ENCODE measurements around the gene ILK.

ILK gene

DNA sequence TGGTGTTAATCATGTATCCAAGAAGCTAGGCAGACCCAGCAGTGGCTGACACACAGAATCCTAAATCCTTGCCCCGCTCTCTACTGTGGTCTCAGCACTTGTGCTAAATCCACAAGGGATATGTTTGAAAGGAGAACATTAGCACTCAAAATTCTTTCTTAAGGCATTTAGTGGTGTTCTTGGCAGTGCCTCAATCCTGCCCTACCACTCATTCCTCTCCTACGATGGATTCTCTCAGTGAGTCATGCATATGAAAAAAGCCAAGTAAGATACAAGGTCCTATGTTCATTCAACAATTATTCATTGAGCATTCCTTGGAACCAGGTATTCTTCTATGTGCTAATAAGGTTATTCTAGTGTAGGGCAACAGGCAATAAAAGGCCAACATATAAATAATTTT lies 31.4 kb upstream of the ILK start:
- DNase-seq (ENCODE audit: low read depth in 2 of 3, low spot score in 1 of 3): no peak

DNA sequence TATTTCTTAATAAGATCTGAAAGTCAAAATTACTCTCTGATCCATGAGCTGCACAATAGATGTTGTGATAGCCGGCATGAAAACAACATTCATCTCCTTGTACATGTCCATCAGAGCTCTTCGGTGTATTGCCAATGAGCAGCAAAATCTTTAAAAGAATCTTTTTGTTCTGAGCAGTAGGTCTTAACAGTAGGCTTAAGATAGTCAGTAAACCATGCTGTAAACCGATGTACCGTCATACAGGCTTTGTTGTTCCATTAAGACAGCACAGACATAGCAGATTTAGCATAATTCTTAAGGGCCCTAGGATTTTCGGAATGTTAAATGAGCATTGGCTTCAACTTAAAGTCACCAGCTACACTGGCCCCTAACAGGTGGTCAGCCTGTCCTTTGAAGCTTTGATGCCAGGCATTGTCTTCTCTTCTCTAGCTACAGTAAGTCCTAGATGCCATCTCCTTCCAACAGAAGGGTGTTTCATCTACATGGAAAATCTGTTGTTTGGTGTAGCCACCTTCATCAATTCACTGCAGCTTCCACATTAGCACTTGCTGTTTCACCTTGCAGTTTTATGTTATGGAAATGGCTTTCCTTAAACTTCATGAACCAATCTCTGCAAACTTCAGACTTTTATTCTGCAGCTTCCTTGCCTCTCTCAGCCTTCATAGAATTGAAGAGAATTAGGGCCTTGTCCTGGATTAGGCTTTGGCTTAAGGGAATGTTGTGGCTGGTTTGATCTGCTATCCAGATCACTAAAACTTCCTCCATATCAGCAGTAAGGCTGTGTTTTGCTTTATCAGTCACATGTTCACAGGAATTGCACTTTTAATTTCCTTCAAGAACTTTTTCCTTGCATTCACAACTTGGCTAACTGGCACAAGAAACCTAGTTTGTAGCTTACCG lies 28.5 kb upstream of the ILK start:
- no peak for DNase-seq (ENCODE audit: low read depth in 2 of 3, low spot score in 1 of 3)

DNA sequence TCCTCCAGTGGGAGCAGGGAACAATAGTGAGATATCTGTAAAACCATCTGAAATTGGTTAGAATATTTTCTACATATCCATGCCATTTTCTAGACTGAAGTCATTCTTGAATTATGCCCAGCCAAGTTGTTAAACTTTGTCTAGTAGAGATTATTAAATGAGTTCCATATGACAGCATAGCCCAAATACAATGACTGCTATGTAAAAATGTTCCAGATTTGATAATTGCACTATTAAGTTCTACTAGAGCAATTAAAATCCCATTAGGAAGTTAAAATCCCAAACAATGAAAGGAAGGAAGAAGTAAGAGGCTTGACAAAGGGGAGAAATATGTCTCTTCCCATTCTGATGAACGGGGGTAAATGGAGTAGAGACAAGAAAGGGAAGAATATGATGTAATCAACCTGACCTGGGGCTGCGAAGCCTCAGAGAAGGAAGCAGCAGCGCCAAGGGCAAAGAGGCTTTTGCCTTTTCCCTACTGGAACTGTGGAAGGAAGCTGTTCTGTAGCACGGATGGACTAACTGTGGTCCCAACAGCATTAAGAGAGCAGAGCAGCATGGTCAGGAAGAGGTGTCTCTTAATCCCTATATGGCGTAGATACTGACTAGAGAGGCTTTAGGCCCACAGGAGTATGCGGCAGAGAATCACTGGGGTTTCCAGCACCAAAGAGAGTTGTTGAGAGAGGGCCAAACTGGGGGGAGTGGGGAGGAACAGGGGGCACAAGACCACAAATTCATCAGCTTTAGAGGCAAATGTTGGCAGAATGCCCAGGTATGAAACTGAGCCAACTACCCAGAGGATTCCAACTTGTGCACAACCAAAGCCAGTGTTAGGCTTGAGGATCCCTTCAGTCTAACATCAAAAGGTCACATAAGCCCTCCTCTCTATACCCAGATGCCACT lies 26.9 kb upstream of the ILK start:
- DNase-seq (ENCODE audit: low read depth in 2 of 3, low spot score in 1 of 3): no peak

DNA sequence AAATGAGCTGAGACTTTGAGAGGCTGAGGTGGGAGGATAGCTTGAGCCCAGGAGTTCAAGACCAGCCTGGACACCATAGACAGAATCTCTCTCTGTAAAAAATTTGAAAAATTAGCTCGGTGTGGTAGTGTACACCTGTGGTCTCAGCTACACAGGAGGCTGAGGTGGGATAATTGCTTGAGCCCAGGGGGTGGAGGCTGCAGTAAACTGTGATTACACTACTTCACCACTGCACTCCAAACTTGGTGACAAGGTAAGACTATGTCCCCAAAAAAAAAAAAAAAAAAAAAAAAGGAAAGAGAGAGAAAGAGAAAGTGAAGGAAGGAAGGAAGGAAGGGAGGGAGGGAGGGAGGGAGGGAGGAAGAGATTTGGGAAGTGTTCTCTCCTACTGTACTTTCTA lies 25.4 kb upstream of the ILK start:
- DNase-seq (ENCODE audit: low read depth in 2 of 3, low spot score in 1 of 3): no peak

DNA sequence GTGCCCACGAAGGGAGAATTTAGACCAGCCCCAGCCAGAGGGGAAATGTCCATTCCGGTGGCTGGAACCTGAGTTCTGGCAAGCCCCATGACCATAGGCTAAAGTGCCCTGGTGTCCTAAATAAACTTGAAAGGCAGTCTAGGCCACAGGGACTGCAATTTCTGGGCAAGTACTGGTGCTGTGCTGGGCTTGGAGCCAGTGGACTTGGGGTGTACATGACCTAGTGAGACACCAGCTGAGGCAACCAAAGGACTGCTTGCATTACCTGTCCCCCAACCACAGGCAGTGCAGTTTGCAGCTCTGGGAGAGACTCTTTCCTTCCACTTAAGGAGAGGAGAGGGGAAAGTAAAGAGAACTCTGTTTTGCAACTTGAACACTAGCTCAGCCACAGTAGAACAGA lies 23.9 kb upstream of the ILK start:
- no peak for DNase-seq (ENCODE audit: low read depth in 2 of 3, low spot score in 1 of 3)

DNA sequence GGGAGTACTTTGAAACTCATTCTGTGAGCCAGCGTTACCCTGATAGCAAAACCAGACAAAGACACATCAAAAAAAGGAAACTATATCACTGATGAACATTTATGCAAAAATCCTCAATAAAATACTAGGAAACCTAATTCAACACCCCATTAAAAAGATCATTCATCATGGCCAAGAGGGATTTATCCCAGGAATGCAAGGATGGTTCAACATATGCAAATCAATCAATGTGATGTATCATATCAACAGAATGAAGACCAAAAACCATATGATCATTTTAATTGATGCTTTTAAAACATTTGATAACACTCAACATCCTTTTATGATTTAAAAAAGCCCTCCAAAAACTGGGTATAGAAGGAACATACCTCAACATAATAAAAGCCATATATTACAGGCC lies 20.0 kb upstream of the ILK start:
- DNase-seq (ENCODE audit: low read depth in 2 of 3, low spot score in 1 of 3): no peak

DNA sequence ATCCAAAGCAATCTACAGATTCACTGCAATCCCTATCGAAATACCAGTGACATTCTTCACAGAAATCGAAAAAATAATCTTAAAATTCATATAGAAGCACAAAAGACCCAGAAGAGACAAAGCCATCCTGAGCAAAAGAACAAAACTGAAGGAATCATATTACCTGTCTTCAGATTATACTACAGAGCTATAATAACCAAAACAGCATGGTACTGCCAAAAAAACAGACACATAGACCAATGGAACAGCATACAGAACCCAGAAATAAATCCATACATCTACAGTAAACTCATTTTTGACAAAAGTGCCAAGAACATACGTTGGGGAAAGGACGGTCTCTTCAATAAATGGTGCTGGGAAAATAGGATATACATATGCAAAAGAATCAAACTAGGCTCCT lies 19.0 kb upstream of the ILK start:
- no peak for DNase-seq (ENCODE audit: low read depth in 2 of 3, low spot score in 1 of 3)

DNA sequence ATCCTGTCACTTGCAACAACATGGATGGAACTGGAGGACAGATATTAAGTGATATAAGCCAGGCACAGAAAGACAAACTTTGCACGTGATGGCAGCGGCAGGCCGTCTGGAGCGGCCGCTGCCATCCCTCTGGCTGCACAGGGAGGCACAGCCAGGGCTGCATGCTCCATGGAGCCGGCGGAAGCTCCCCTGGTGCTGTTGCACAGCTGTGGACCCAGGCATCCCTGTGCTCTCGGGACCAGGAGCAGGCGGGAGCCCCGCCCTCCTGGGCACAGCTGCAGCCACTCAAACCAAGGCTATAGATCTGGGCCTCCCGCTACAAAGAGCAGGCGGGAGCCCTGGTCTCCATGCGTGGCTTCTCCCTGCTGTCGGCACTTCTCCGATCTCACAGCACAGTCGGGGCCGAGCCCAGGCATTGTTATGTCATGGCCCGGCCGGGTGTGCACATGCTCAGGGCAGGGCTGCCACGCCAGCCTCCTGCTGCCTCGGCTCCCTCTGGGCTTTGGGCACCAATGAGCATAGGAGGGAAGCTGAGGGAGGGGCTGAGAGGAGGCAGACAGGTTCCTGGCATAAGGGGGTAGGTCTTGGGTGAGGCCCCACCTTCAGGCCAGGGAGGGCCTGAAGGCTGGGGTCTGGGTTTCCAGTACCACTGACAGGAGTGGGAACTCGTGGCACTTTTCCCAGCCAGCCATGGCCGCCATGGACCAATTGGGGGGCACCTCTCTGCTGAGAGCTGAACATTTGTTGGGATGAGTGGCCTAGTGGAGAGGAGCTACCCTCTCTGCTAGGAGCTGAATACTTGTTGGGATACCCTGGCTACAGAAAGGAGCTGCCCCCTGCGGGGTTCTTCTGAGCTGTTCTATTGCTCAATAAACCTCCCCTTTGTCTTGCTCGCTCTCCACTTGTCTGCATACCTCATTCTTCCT lies 16.9 kb upstream of the ILK start:
- DNase-seq (ENCODE audit: low read depth in 2 of 3, low spot score in 1 of 3): no peak

DNA sequence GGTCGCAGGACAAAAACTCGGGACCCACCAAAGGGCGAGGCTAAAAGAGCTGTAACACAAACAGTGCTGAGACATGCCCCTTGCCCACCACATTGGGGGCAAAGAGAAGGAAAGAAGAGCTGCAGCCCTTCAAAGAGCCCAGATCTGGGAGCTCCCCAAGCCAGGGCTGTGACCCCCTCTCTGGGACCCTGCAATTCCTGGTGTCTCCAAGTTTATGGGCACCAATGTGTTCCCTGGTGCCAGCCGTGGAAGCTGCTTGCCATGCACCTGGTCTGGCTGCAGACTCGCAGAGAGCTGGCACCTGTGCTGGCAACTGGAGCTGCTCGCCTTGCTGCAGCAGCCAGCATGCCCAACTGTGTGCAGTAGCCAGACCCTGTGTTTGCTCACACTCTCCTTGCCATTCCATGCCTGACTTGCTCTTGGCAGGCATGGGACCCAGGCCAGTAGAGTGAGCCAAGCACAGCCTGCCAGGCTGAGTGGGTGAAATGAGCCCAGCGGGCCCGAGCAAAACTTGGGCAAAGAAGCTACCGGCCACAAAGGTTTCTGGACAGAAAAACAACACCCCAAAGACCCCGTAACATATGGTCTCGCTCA lies 16.1 kb upstream of the ILK start:
- no peak for DNase-seq (ENCODE audit: low read depth in 2 of 3, low spot score in 1 of 3)

DNA sequence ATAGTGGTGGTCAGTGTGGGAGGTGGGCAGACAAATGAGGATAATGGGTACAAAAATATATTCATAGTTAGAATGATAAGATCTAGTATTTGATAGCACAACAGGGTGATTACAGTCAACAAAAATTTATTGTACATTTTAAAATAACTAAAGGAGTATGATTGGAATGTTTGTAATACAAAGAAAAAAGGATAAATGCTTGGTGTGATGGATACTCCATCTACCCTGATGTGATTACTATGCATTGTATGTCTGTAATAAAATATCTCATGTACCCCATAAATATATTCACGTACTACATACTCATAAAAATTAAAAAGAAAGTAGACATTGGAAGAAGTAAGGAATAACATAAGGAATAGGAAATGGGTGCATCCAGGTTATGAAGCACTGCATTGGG lies 15.6 kb upstream of the ILK start:
- DNase-seq (ENCODE audit: low read depth in 2 of 3, low spot score in 1 of 3): no peak

DNA sequence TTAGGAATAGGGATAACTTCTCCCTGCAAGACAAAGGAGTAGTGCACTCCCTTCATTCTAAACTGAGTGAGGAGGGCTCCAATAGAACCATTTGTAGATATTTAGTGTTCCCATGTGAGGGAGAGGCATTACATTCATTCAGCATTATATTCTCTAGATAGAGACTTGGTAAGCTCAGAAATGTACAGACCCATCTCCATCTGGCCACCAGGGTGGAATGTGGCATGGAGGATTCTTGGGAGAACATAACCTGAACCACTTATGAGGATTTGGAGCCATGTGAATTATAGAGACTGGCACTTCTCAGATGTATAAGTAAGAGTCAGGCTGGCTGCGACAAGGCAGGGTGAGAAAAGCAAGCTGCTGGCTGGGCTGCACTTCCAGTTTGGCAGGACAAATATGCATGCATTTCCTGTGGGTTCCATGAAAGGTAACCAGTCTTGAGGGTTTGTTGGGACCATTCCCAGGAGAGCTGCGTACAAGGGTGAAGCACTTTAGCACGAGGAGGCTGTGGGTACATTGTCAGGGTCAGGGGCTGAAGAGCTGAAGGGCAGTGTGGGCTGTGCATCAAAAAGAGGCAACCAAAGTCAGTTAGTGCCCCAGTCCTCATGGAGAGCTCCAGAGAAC lies 9.3 kb upstream of the ILK start:
- no peak for DNase-seq (ENCODE audit: low read depth in 2 of 3, low spot score in 1 of 3)

DNA sequence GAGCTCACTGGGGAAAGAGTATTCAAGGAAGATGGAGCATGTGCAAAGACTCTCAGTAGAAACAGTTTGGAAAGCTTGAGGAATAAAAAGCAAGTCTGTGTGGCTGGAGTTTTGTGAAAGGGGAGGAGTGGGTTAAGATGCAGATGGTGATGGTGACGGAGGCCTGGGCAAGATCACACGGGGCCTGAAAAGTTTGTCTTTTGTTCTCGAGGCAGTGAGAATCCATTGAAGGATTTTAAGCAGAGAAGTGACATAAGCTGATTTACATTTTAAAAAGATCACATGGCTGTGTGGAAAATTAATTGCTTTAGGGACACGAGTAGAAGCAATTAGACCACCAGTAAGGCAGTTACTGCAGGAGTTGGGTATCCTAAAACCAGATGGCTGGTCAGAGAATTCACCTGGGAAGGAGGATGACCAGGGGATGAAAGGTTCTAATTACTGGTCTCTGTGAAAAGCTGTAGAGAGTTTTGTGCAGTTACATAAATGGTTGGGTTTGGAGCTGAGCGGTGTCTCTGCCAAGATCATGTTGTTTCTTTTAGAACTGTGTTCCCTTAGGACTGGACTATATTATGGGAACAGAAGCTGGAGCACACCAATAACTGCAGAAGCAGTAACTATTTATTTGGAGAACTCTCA lies 7.2 kb upstream of the ILK start:
- no peak for DNase-seq (ENCODE audit: low read depth in 2 of 3, low spot score in 1 of 3)

DNA sequence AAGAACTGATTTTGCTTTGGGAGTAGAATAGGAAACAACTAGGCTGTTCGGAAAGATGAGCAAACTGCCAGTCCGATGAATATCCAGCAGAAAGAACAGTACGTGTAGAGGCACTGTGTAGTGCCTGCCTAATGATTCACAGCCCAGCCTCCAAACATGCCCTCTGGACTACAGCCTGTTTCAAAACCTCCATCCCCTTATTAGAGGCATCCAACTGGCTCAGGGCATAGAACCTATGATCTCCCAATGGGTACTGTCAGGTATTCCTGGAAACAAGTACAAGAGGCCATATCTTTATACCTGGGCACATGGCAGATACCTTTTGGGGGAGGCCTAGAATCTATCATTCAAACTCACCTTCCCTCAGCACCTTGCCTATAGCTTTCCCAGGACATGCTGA lies 5.0 kb upstream of the ILK start:
- no peak for DNase-seq (ENCODE audit: low read depth in 2 of 3, low spot score in 1 of 3)

DNA sequence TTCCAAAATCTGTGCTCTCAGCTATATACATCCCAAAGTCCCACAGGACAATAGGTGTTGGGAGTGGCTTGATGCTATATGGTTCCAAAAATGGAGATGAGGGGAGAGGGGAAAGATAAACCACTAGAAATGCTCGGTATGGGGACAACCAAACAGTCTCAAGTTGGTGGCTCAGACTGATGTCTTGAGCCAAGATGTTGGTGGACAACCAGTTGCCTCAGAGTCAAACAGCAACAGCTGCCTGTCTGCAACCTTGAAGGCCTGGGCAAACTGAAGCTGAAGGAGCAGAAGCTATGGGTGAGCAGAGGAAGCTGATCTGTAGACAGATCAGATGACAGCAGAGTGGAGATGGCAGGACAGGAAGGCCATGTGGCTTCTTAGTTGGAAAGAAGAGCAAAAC lies 4.1 kb upstream of the ILK start:
- DNase-seq (ENCODE audit: low read depth in 2 of 3, low spot score in 1 of 3): no peak

DNA sequence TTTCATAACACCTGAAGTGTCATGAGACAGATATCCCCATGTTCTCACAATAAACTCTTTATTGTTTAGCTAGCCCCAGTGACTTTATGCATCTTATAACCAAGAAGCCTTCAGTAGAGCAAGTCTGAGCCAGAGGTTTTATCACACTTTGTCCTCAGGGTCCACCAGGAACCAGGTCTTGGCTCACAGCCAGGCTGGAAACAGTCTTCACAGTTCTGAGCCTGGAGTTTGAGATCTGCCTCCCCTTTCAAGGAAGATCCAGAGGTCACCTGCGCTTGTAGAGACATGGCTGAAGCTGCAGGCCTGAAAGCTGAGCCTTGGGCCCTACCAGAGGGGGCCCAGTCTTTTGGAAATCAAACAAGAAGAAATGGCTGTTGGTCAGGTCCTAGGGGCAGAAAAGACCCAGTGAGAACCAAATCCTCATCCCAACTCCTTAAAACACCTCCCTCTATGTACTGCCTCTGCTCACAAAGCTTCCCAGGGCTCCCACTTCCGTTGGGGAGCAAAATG lies 3.6 kb upstream of the ILK start:
- no peak for DNase-seq (ENCODE audit: low read depth in 2 of 3, low spot score in 1 of 3)

DNA sequence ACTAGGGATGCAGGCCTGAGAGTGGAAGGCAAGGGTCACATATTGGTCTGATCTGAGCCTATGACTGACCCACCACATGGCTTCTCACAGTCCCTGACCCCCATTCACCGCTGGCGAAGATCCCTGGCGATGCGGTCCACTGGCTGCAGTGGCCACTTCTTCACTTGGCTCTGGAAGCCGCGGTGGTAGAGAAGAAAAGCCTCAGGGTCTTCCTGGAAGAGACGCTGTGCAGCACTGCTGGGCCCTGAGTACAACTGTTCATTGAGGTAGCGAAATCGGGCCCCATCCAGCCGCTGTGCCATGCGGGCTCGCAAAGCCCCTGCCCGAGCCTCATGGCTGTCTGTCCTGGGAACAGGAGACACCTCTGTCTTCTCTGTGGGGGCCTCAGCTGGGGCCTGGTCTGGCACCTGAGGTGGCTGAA lies 2.5 kb upstream of the ILK start:
- no peak for DNase-seq (ENCODE audit: low read depth in 2 of 3, low spot score in 1 of 3)

DNA sequence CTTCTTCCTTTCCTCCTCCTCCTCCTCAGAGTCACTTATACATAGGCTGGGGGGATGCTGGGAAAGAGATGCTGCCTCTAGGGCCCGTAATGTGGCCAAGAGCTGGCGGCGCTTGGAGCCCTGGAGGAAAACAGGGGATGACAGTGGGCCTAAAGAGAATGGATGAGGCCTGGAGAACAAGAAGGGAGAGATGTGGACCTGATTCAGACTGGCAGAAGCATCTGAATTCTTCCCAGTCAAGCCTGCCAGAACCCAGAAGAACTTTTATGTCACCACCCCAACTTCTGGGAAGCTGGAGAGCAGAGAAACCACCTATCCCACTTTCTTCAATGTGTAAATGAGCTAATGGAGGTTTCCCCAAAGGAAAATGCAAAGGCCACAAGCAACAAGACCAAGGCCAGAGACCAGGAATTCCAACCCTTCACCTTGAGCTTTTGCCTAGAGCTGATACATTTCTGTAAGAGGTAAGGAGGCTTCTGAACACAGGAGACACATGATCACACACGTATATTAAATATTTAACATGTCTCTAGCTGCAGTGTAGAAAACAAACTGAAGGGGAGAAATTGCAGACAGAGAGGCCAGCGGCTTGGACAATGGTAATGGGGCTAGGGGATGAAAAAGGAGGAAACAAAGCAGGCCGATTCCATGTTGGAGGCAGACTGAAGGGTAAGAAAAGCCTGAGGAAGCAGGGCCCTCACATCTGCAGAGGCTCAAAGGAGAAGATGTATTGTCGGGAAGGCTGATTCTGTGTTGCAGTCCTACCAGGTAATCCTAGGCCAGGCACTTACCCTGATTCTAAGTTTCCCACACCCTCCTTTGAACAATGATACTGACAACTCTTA lies 1.3 kb upstream of the ILK start:
- DNase-seq (ENCODE audit: low read depth in 2 of 3, low spot score in 1 of 3): no peak

DNA sequence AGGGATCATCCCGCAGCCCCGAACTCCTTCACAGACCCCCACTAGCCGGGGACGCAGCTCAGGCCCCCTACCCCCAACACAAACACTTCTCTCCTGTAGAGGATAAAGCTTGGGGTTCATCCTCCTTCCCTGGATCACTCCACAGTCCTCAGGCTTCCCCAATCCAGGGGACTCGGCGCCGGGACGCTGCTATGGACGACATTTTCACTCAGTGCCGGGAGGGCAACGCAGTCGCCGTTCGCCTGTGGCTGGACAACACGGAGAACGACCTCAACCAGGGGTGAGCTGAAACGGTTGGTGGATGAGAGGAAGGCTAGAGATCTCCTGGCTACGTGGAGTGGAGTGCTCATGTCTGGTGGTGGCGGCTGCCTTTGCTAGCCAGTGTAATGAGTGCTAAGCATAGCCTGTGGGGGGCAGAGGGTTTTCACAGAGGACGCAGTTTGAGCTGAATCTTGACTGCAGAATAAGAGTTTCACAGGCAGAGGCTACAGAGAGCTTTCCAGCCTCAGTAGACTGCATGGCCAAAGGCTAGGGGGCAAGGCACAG lies 580 bp downstream of the ILK start:
- DNase-seq (ENCODE audit: low read depth in 2 of 3, low spot score in 1 of 3): no peak

All from stimulated activated CD4-positive, alpha-beta T cell treated with anti-CD3 and anti-CD28 coated beads, Interleukin-12 subunit alpha, Interleukin-12 subunit beta, amount 100 ng/mL, for 48 hours (primary cell).